Hematopoietic multipotent progenitor cell treated with erythropoietin and hydrocortisone succinate and interleukin-3 and kit ligand, for 4 days (in vitro differentiated cells): Measurements from ENCODE around the gene PGGT1B.

Source experiments
- DNase-seq: peaks from one replicate; pipeline ENCODE4 v3.0.0-alpha.2; 2015

PGGT1B gene

DNA sequence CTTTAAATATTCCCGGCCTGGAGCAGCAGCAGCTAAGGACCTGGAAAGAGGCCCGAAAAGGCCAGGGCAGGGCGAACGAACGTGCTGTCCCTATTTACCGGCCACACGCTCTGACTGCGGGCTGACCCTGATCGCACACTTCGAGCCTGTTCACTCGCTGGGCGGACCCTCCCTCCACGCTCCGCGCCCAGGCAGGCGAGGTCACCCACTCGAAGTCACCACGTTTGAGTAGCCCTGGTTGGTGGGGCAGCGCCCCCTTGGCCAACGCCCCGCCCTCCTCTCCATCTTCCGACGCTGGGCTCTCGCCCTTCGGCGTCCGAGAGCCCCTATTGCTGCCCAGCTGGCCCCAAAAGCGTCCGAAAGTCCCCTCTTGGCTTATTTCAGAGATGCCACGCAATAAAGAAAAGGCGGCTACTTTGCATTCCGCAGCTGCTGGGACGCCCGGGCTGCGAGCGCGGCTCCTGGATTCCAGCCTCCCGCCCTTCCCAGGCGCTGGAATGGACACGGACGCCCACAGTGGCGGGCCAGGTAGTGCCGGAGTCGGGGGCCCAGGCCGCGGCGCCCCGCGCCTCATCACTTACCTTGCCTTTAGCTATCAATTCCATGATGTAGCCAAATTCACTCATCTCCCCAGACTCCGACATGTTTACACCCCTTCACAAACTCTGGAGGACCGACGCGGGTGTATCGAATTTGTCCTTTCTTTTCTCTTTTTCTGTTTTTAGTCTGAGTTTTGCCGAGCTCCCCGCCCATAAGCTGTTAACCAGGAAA, 83.1 kb downstream of the PGGT1B start:
- no peak for DNase-seq

DNA sequence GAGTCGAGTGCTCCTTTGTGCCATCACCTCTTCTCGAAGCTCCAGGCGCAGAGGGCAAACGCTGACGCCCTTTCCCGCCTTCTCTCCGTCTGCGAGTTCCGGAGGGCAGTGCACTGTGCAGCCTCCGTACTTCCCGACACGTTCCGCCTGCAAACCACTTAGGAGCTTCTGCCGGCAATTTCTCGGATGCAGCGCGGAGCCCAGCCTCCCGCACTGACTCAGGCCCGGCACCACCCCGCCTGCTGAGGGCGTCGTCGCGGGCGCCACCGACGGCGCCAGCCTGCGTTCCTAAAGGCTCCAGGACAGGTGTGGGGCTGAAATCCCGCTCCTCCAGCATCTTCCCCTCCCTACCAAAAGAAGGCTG, 83.7 kb downstream of the PGGT1B start:
- DNase-seq, result no peak

DNA sequence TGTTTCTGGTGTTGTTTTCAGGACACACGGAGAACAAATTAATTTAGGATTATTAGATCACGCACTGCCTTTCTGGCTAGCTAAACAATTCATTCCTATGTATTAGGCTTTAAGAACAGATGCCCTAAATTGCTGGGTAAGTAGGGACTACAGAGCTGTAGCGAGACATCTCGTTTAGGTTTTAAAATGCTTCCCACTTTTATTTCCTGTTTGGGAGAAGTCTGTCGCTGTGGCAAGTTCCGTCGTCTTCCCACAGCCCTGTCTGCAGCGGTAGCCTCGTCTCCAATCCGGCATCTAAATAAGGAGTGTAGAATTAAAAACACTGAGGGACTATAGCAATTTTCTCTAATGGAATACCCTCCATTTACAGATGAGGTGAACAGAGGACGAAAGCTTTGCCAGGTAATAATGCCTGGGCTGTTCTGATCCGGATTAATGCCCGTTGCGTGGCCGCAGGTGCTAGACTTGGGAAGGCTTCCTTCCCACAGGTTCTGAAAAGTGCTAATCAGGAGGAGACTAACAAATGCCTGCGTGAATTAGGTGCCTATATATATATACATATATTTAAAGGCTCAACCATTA, 91.7 kb downstream of the PGGT1B start:
- no peak for DNase-seq

DNA sequence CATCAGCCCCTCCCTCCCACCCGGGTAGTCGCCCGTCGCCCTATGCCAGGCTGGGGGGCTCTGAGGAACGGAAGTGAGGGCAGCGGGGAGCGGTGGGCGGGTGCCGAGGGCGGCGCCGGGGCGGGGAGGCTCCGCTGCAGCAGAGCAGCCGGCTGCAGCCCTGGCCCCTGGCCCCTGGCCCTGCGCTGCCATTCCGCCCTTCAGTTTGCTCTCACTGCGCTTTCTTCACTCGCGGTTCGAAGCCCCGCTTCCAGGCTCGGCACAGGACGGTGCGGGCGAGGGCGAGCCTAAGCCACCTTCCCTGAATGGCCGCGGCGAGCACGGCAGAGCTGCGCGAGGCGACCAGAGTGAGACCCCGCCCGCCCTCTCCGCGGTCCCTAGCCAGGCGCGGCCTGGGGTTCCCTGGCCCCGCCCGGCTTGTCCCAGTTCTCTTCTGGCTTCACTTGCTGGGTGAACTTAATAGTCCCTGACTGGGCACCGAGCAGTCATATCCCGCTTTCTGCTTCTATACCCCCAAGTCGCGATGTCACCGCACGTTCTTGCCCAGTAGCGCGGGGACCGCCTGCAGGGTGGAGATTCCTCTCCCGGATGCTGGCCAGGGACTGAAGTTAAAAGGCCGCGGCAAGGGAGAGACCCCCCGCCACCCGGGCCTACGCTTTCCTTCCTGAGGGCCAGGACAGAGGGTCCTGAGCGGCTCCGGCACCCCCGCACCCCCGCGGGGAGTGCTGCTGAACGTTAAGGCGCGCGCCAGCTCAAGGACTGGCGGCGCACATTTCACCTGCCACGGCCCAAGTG, 92.3 kb downstream of the PGGT1B start:
- DNase-seq, result no peak

DNA sequence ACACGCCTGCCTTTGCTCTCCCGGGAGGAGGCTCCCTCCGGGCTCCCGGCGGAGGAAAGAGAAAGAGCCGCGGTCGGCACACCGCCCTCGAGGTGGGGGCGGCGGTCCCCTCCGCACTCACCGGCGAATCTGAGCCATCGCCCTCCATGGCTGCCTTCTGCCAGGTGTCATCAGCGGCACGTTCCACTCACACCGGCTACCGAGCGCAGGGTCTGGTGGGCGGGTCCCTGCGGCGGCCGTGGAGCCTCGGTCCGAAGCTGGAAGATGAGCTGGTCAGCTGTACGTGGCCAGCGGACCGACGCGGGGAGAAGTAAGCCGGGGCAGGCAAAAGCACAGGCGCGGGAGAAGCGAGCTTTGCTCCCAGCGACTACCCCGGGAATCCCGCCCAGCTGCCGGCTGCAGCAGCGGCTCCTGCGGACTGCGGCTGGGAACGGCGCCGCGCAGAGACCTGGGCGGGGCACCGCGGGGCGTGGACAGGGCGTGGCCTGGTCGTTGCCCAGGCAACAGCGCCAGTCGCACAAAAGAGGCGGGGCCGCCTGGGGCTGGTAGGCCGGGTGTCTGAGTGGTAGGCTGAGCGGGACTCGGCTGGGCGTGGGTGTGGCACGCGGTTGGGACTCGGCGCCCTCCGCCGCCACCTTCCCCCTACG, 93.1 kb downstream of the PGGT1B start, which contains the start of gene TRIM36:
TRIM36 (minus strand) TSS at position 422 of the 647 bp plus-strand sequence; CDS start at position 148, 274 bp downstream.
- peak; percentile 96 for DNase-seq

DNA sequence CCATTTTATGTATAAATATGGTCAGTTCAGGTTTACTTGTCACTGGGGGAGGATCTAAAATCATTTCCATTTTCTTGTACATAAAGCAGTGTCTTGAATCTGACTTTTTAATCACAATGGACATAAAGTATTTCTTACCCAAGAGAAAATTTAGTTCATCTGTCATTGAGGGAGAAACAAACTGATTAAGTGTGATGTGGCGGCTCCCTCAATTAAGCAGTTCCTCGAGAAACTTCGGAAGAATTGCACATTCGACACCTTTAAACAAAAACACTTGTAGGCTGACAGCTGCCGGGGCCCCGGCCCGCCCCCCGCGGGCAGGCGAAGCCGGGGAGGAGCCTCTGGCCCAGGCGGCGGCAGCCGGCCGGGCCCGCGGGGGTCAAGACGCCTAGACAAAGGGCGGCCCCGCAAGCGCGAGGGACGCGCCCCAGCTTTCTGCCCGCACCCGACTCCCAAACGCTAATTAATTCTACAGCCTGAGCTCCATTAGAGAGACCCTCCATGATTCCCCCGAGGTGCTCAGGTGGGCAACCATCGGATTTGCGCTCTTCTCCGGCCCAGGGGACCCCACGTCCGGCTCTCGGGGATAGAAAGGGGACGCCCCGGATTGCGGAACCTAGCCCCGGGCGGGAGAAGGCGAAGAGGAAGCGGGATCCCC, 93.7 kb downstream of the PGGT1B start:
- no peak for DNase-seq

DNA sequence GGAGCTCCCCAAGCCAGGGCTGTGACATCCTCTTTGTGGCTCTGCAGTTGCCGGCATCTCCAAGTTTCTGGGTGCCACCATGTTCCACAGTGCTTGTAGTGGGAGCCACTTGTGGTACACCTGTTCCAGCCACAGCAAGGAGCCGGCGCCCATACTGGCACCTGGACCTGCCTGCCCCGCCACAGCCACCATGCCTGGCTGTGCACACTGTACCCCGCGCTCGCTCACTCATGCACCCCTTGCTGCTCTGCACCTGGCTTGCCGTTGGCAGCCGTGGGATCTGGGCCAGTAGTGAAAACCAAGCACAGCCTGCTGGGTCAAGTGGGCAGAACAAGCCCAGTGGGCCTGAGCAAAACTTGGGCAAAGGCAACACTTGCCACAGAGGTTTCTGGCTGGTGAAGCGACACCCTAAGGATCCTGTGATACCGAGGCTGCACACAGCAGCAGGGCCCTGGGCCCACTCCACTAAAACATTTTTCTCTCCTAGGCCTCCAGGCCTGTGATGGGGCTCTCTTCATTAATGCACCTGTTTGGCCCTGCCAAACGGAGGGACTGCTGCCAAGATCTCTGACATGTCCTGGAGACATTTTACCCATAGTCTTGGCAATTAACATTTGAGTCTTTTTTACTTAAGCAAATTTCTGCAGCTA, 95.8 kb downstream of the PGGT1B start:
- DNase-seq, result no peak

DNA sequence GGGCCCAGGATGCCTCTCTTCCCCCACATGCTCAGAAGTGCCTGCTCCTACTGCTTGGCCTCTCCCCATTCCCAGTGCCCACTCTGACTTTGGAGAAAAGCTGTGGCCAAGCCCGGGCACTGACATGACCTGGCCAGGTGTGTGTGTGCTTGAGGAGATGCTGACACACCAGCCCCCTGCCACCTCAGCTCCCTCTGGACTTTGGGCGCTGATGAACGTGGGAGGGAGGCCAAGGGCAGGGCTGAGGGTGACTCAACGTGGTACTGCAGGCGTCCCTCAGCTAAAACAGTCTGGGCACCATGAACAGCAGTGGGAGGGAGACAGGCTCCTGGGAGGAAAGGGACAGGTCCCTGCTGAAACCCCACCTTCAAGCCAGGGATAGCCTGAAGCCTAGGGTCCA, 96.9 kb downstream of the PGGT1B start:
- no peak for DNase-seq

DNA sequence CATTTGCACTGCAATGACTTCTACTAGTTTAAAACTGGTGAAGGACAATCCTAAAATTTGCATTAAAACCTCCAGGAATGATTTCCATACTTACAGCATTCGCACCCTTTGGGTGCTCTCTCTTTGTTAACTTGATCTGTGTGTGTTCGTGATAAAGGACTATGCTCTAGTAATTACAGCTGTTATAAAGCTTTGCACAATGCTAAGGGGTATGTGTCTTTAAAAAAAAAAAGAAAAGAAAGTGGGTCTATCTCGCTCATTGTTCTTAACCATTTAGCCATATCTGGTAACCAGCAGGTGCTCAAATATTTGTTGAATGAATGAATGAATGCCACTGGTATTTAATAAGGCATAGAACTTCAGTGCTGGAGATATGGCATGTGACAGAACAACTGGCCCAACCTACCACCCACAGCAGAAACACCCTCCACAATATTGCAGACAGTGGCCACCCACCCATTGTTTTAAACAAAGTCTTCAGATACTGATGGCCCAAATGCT, 101.7 kb downstream of the PGGT1B start:
- DNase-seq, result no peak
